ENCODE data around the gene TCF12. TPM values are rescaled to one million over a fixed set of nuclear protein-coding genes. Genes with fewer than 3 reads are reported as not detected.

Gene TCF12
- total RNA-seq, 1 donor from 2014 or later, result 123 TPM

DNA sequence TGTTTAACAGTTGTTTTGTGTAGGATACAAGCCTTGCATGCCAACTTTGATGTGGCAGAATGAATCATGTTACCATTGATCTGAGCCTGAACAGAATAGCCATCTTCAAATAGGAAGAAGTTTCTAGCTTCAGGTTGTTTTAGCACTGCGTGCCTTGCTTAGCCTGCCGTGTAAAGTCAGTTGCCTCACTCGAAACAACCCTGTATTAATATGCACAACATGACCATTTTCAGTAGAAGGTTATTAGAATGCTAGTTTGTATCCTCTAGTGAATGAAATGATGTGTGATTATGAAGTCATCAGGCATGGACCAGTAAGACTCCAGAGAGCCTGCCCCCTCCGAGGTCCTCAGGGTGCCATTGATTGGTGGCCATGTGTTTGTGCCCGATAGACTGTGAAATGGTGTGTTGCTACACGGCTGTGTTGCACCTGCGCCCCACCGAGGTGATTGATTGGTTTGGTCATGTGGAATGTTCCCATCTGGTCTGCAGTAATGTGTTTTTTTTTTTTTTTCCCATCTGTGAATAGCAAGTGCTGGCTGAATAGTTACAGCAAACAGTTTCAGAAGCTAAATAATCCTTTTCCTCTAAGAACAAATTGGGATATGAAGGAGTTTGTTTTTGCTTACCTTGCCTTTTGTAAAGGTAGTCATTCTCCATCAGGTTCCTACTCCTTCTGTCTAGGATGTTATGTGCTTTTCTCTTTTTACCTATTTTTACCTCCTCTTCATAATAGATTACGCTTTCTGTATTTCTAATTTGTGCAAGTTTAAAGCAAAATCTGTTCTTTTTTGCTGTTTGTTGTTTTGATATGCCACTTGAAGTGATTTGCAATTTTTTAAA lies 214.9 kb downstream of the TCF12 start:
- Mint-ChIP-seq H3K27me3 (ENCODE audit: unreplicated experiment) (peaks cover 3% of the 10 kb centered on the region), H3K9me3 (ENCODE audit: unreplicated experiment) (no peaks in the 10 kb centered on the region), H3K4me3 (ENCODE audit: unreplicated experiment) (no peak overlapping the region)

DNA sequence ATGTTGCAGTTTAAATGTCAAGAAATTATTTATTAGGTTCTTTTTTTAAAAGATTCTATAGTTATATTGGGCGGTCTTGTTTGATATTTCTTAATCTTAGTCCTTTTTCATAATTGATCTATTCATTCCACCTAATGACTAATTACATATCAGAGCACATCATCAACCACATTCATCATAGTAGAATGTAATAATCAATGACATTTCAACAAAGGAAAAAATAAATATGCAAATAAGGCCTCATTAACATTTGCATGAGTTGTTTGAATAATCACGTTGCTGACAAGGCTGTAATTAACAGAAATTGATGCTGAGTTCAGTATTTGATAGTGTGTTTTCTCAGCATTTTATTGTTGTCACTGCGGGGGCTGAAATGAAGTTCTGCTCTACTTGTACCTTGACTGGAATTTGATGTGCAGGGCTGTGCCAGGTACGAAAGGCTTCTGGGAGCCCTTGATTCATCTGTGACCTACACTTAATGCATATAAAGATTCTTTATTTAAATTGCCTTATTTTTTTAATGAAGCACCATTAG lies 215.7 kb downstream of the TCF12 start:
- peak overlapping the region; percentile 67 for H3K27ac Mint-ChIP-seq (ENCODE audit: unreplicated experiment)
- no peaks in the 10 kb centered on the region for H3K9me3 Mint-ChIP-seq (ENCODE audit: unreplicated experiment)
- H3K4me1 Mint-ChIP-seq (ENCODE audit: unreplicated experiment), result peaks cover 52% of the 10 kb centered on the region
- peaks cover 3% of the 10 kb centered on the region for H3K27me3 Mint-ChIP-seq (ENCODE audit: unreplicated experiment)
- TF ChIP-seq, protein P1, sequence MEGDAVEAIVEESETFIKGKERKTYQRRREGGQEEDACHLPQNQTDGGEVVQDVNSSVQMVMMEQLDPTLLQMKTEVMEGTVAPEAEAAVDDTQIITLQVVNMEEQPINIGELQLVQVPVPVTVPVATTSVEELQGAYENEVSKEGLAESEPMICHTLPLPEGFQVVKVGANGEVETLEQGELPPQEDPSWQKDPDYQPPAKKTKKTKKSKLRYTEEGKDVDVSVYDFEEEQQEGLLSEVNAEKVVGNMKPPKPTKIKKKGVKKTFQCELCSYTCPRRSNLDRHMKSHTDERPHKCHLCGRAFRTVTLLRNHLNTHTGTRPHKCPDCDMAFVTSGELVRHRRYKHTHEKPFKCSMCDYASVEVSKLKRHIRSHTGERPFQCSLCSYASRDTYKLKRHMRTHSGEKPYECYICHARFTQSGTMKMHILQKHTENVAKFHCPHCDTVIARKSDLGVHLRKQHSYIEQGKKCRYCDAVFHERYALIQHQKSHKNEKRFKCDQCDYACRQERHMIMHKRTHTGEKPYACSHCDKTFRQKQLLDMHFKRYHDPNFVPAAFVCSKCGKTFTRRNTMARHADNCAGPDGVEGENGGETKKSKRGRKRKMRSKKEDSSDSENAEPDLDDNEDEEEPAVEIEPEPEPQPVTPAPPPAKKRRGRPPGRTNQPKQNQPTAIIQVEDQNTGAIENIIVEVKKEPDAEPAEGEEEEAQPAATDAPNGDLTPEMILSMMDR (IDR thresholded peaks at IDR 0.05; ENCODE audit: unreplicated experiment), result no peak
- DNase-seq (ENCODE audit: low spot score), result no peak
- H3K4me3 Mint-ChIP-seq (ENCODE audit: unreplicated experiment), result no peak overlapping the region
- no peaks in the 10 kb centered on the region for H3K36me3 Mint-ChIP-seq (ENCODE audit: low read depth, unreplicated experiment)

More for the DNA sequence above, 214.9 kb downstream of the TCF12 start:
- no peak for DNase-seq (ENCODE audit: low spot score)
- peak overlapping the region; percentile 65 for H3K27ac Mint-ChIP-seq (ENCODE audit: unreplicated experiment)
- TF ChIP-seq, protein P1 (IDR thresholded peaks at IDR 0.05; ENCODE audit: unreplicated experiment), result no peak
- no peaks in the 10 kb centered on the region for H3K36me3 Mint-ChIP-seq (ENCODE audit: low read depth, unreplicated experiment)
- H3K4me1 Mint-ChIP-seq (ENCODE audit: unreplicated experiment), result peaks cover 52% of the 10 kb centered on the region

GRCh38 chr15:57134851-57135250 lies 216.4 kb downstream of the TCF12 start:
- peaks cover 53% of the 10 kb centered on the region for H3K4me1 Mint-ChIP-seq (ENCODE audit: unreplicated experiment)
- H3K27ac Mint-ChIP-seq (ENCODE audit: unreplicated experiment), result peak overlapping the region; percentile 94
- H3K27me3 Mint-ChIP-seq (ENCODE audit: unreplicated experiment), result peaks cover 3% of the 10 kb centered on the region
- H3K4me3 Mint-ChIP-seq (ENCODE audit: unreplicated experiment), result no peak overlapping the region
- no peak for DNase-seq (ENCODE audit: low spot score)
- TF ChIP-seq, protein P1 (IDR thresholded peaks at IDR 0.05; ENCODE audit: unreplicated experiment), result no peak
- no peaks in the 10 kb centered on the region for H3K36me3 Mint-ChIP-seq (ENCODE audit: low read depth, unreplicated experiment)
- H3K9me3 Mint-ChIP-seq (ENCODE audit: unreplicated experiment), result no peaks in the 10 kb centered on the region

- no peaks in the 10 kb centered on the region for H3K36me3 Mint-ChIP-seq (ENCODE audit: low read depth, unreplicated experiment)
- H3K9me3 Mint-ChIP-seq (ENCODE audit: unreplicated experiment), result no peaks in the 10 kb centered on the region
- H3K27ac Mint-ChIP-seq (ENCODE audit: unreplicated experiment), result peak overlapping the region; percentile 88
- TF ChIP-seq, protein P1 (IDR thresholded peaks at IDR 0.05; ENCODE audit: unreplicated experiment), result no peak
- H3K4me1 Mint-ChIP-seq (ENCODE audit: unreplicated experiment), result peaks cover 48% of the 10 kb centered on the region
- H3K4me3 Mint-ChIP-seq (ENCODE audit: unreplicated experiment), result no peak overlapping the region
- no peak for DNase-seq (ENCODE audit: low spot score)
- H3K27me3 Mint-ChIP-seq (ENCODE audit: unreplicated experiment), result peaks cover 3% of the 10 kb centered on the region
Measured at GRCh38 chr15:57135800-57136199, 217.4 kb downstream of the TCF12 start.

DNA sequence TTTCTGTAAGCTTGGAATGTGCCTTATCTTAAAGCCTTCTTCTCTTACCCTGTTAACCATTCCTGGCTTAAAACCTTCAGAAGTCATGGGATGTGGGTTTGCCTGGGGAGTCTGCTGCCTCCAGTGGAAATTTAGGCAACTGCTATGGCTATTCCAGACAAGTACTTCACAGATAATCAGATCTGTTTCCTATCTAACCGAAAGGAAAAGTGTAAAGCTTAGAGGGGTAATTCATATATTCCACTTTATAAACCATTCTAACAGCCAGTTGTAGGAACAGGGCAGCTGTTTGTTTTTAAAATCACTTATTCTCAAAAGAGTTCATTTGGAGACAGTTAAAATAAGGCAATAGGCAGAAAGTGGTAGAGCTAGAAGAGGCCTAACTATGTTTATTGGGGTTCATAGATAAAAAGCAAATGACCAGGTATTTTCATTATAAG lies 219.9 kb downstream of the TCF12 start:
- Mint-ChIP-seq H3K4me3 (ENCODE audit: unreplicated experiment) (no peak overlapping the region), H3K36me3 (ENCODE audit: low read depth, unreplicated experiment) (no peaks in the 10 kb centered on the region), H3K27me3 (ENCODE audit: unreplicated experiment) (peaks cover 2% of the 10 kb centered on the region), H3K4me1 (ENCODE audit: unreplicated experiment) (peaks cover 40% of the 10 kb centered on the region), H3K9me3 (ENCODE audit: unreplicated experiment) (no peaks in the 10 kb centered on the region), H3K27ac (ENCODE audit: unreplicated experiment) (no peak overlapping the region)
- DNase-seq (ENCODE audit: low spot score), result peak; percentile 50
- TF ChIP-seq, protein P1 (IDR thresholded peaks at IDR 0.05; ENCODE audit: unreplicated experiment), result peak; percentile 72
